GM21447 (cell line): ENCODE results near the gene STYX.

Experiments
- ATAC-seq: cut with Tn5 transposase; IDR thresholded peaks from one replicate; pipeline ENCODE4 v1.9.1; 2021; ENCODE audit not compliant: unreplicated experiment

STYX gene

DNA sequence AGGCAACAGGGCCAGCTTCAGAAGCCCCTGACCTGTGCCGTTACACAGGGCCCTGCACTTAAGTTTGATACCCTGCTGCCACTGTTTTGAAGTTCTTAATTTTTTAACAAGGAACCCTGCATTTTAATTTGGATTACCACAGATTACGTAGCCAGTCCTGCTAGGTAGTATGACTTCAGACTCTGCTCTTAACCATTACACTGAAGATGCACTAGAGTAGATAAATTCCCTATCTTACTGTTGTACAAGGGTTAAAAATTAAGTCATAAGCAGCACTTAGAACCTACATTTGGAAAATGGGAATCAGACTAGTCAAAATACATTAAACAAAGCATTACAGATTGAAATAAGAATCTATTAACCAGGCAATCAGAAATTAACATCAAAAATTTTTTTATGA is 59.2 kb downstream of the STYX start:
- ATAC-seq, result no peak

DNA sequence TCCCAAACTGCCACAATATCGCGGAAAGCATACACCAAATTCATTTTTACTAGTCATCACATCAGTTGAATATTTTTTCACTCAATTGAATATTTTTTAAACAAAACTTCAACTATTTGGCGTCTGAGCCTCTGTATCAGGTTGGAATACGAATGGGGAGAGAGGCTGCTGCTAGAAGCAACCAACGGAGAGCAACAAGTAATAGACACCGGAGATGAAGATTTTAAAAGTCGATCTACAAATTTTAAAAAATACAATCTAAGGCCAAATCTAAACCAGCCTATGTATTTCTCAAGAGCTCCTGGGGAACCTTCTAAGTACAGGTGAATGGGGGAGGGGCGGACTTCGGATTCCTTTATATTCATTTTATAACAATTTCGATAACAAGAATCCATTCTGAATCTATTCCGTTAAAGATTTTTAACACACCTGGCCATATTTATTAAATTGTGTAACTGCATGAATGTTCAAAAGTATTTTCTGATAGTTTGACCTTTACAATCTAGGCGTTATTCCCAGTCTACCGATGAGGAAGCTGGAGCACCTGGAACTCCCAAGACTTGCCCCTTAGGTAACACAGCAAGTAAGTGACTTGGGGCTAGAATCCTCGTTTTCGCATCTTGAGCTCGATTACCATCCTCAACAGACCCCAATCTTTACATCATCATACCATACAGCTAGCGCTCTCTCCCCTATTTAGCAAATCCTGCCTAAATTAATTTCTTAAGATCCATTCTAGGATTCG is 60.2 kb downstream of the STYX start:
- no peak for ATAC-seq

DNA sequence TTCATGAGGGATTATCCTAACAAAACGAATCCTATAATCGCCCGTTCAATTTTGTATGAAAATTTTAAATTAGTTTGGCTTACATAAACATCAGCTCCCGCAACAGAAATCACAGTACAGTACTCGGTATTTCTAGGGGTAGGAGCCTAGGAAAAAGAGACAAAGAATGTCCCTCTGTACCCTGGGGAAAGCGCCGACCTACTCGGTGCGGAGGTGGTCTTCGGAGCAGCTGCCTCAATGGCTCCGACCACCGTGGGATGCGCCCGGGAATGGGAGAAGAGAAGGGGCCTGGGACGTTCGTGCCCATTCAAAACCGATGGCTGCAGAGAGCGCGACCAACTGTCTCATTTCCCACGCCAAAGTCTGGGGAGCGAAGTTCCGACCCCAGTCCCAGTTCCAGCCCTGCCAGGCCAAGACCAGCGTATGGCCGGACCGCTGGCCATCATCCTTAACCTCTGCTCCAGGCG is 60.8 kb downstream of the STYX start:
- ATAC-seq, result no peak

DNA sequence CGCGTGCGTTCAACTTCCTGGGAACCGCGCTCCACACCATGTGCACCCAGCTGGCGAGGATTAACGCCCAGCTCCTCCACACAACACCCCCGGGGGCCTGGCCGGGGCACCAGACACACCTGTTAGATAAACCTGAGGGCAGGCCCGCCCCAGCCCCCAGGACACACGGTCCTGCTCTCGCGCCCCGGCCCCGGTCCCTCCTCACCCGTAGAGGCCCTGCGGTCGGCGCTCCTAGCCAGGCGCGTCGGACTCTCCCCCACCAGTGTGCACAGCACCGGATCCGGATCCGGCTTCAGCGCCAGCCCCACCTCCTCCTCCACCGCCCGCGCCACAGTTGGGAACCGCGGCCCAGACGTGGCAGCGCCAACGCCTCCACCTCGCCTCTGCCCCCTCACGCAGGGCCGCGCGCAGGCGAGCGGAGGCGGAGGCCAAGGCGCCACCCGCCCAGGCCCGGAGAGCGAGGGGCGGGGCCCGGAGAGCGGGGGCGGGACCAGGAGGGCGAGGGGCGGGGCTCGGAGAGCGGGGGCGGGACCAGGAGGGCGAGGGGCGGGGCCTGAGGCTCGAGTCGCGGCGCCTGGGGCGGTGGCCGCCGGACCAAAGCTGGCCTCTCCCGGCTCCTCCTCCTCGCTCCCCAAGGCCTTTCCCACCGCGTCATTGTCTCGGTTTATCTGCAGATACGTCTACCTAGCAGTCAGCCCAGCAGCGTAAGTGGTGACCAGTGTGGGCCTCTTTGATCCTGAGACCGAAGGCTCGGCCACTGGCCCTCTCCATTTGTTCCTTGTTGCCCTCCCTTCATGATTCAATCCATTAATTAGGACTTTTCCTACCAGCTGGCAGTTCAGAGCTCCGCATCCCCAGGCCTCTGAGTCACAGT is 61.5 kb downstream of the STYX start, which contains the start of gene GNPNAT1:
GNPNAT1 (minus strand) TSS at position 385 of the 874 bp plus-strand sequence. CDS start 6,957 bp downstream, outside the sequence.
- ATAC-seq, result peak; percentile 81

DNA sequence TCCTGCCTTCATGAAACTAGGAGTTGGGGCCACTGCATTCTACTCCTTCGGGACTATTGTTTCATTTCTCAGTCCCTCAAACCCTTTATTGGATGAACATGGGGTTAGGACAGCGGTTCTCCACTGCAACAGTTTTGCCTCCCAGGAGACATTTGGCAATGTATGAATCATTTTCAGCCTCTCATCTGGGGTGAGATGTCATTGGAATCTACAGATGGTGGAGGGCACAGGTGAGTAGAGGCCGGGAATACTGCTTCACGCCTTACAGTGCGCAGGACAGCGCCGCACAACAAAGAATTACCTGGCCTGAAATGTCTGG is 62.1 kb downstream of the STYX start:
- no peak for ATAC-seq

DNA sequence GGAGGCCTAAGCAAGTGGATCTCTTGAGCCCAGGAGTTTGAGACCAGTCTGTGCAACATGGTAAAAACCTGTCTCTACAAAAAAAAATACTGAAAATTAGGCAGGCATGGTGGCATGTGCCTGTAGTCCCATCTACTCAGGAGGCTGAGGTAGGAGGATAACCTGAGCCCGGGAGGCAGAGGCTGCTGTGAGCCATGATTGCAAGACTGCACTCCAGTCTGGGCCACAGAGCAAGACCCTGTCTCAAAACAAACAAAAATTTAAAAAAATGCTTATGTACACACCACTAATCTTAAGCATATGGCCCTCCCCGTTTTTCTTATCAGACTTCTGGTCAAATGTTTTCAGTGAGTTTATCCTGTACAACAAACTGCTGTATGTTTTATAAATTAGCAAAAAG is 63.1 kb downstream of the STYX start:
- ATAC-seq, result no peak

DNA sequence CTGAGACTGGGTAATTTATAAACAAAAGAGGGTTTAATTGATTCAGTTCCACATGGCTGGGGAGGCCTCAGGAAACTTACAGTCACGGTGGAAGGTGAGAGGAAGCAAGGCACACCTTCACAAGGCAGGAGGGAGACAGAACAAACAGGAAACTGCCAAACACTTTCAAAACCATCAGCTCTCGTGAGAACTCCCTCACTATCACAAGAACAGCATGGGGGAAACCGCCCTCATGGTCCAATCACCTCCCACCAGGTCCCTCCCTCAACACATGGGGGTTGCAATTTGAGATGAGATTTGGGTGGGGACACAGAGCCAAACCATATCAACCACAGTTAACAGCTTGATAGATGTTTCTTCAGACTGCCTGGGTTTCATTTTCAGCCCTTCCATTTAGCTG is 67.7 kb downstream of the STYX start:
- no peak for ATAC-seq

DNA sequence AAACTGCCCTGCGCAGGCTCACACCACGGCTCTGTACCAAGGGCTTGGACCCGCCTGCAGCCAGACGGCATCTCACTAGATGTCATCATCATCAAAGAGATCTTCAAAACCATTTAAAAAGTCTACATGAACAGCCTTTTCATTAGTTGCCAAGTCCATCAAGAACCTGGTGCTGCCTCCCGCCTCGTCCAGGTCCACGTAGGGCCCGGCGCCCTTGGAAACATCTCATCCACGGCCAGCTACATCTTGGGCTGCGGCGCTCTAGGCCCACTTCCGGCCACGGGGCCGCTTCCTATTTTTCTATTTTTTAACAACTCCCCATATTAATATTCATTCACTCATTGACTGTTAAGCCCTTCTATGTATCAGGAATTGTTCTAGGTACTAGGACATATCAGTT is 68.9 kb downstream of the STYX start:
- no peak for ATAC-seq

DNA sequence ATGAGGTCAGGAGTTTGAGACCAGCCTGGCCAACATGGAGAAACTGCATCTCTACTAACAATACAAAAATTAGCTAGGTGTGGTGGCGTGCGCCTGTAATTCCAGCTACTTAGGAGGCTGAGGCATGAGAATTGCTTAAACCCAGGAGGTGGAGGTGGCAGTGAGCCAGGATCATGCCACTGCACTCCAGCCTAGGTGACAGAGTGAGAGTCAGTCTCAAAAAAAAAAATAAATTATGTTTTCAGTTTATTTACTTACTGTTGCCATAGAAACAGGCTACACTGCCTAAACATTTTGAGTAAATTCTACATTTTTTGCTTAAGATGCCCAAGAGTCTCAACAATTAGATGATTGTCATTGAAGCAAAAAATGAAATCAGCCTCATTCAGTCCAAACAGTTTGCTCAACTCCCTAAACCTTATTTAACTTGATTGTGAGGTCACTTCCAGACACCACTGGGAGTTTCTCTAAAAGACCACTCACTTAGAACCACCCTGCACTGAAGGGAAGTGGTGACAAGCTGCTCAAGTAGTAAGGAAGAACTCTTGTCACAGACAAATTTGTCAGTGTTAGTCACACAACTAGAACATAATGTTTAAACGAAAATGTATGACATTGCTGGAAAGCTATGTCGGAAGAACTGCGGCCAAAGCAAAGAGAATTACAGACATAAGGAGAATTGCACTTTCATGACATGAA is 71.2 kb downstream of the STYX start:
- no peak for ATAC-seq

DNA sequence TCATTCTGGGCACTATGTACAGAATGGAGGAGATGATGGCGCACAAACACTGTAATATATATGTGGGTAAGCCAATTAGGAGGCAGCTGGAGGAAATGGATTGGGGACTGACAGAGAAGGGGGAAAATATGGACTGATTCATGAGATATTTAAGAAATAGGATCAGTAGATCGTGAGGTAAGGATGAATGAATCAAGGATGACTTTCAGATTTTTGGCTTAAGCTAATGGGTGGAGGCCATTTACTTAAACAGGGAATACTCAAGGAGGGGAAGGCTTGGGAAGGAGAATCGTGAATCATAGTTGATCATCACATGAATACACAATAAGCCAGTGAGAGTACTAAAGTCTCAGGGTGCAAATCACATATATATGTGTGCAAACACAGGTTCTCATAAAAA is 72.6 kb downstream of the STYX start:
- ATAC-seq, result no peak

DNA sequence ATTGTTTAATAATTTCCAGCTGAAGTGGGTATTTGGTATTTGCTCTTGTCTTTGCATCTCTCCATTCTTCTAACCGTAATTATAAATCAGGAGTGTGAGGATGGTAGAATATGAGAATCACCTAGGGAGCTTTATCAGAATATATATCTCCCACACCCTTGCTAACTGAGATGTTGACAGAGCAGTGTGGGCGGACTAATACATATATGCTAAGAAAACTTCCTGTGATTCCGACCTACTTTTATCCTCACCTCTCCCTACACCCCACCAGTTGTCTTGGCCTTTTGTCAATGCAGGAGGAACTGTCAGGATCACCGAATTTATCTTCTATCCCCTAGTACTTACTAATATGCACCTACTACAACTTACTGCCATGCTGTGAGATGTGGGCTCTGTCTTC is 76.1 kb downstream of the STYX start:
- no peak for ATAC-seq

DNA sequence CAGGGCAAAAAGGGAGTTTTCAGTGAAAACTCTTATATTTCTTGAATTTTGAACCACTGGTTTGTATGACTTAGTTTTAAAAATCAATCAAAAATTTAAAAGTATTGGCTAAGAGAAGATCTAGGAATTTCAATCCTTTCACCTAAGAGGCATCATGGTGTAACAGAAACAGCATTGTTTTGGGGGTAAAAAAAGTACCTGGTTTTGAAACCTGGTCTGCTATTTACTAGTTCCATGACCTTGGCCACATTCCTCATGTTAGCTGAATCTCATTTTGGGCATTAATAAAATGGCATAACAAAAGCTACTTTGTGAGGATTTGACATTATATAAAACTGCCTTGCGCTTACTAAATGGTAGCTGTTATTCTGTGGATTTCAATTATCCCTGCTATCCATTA is 78.1 kb downstream of the STYX start:
- no peak for ATAC-seq

DNA sequence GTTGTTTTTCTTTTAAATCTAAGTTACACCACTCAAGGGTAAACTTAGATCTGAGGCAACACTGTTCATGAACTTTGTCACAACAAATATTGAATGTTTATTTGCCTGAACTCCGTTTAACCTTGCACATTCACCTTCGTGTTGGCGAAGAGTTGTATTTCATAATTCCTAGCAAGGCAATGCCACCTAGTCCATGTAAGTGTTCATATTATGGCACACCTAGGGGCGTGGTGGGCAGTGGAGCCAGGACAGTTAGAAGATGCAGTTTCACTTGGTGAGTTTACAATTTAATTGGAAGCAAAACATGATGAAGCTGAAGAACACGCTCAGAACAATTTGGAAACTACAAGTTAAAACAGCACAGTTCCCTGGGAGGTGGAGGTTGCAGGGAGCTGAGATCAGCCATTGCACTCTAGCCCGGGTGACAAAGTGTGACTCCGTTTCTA is 91.9 kb downstream of the STYX start:
- ATAC-seq, result no peak

DNA sequence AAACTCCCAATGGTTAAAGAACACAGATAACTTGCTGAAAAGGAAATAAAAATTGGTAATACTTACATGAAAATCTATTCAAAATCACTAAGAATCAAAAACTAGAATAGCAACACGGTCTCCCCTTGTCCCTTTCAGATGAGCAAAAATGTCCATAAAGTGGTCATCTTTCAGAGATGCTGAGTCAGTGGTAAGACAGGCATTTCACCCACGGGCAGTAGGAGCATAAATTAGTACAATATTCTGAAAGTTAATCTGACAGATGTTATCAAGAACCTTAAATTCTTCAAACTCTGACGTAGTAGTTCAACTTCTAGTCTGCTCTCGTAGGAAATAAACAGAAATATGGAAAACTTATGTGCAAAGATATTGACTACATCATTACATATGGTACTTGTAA is 94.5 kb downstream of the STYX start:
- ATAC-seq, result no peak
